AG04449 (cell line): ENCODE data around the gene ADGRB3.

Experiments
- CTCF ChIA-PET: fragments of 350-600 bp; formaldehyde crosslinking; extraction: SDS; loops from one replicate; lab custom pipeline; 2021; ENCODE audit warnings: antibody characterized with exemption; lab: Yijun Ruan, JAX
- POLR2A ChIA-PET: fragments of 400-600, 350-600 bp; formaldehyde crosslinking; extraction: SDS; loops from one replicate; lab custom pipeline; 2020; ENCODE audit warnings: antibody characterized with exemption, inconsistent platforms; lab: Yijun Ruan, JAX
- DNase-seq: peaks from one replicate; pipeline ENCODE4 v3.0.0-alpha.2; 2010; ENCODE audit warnings: low read depth, low spot score
- H3K4me3 ChIP-seq: 2 replicates; pipeline ENCODE4 v1.5.1; 2011; ENCODE audit warnings: low read depth, mild to moderate bottlenecking, control low read depth, low read length
- TF ChIP-seq, protein P1 (sequence below): IDR thresholded peaks from one replicate; pipeline ENCODE4 v1.5.1; 2011; ENCODE audit warnings: mild to moderate bottlenecking, moderate library complexity, low read length, control low read depth, inconsistent platforms; ENCODE audit not compliant: insufficient read depth; ENCODE audit errors: missing control alignments

The ADGRB3 gene

GRCh38 chr6:69308584-69308983, 673.5 kb downstream of the ADGRB3 start:
- ChIA-PET CTCF (no interaction called here), POLR2A (no interaction called here)
- TF ChIP-seq, protein P1, sequence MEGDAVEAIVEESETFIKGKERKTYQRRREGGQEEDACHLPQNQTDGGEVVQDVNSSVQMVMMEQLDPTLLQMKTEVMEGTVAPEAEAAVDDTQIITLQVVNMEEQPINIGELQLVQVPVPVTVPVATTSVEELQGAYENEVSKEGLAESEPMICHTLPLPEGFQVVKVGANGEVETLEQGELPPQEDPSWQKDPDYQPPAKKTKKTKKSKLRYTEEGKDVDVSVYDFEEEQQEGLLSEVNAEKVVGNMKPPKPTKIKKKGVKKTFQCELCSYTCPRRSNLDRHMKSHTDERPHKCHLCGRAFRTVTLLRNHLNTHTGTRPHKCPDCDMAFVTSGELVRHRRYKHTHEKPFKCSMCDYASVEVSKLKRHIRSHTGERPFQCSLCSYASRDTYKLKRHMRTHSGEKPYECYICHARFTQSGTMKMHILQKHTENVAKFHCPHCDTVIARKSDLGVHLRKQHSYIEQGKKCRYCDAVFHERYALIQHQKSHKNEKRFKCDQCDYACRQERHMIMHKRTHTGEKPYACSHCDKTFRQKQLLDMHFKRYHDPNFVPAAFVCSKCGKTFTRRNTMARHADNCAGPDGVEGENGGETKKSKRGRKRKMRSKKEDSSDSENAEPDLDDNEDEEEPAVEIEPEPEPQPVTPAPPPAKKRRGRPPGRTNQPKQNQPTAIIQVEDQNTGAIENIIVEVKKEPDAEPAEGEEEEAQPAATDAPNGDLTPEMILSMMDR: no peak

GRCh38 chr6:69311888-69312287, 676.8 kb downstream of the ADGRB3 start:
- POLR2A ChIA-PET: no interaction called here
- DNase-seq: no peak
- CTCF ChIA-PET: no interaction called here
- H3K4me3 ChIP-seq: no peak overlapping the region
- TF ChIP-seq, protein P1: no peak

More at GRCh38 chr6:69308584-69308983, 673.5 kb downstream of the ADGRB3 start:
- DNase-seq: no peak
- H3K4me3 ChIP-seq: no peak overlapping the region

DNA sequence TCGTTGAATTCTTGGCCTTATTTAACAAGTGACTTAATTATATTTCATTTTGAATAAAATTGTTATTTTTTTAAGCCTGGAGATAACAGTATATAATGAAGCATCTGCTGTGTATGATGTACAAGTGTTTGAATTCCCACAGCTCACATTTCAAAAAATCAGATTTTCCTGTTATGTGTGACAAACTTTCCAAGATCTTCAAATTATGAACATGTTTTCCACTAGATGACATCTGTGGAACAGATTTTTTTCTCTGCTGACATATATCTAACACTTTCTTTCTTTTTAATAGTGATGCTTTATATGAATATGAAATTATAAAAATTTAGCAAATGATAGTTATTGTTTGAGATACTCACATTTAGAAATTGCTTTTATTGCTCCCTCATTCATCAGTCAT, 678.9 kb downstream of the ADGRB3 start:
- TF ChIP-seq, protein P1: no peak
- ChIA-PET CTCF (no interaction called here), POLR2A (no interaction called here)

DNA sequence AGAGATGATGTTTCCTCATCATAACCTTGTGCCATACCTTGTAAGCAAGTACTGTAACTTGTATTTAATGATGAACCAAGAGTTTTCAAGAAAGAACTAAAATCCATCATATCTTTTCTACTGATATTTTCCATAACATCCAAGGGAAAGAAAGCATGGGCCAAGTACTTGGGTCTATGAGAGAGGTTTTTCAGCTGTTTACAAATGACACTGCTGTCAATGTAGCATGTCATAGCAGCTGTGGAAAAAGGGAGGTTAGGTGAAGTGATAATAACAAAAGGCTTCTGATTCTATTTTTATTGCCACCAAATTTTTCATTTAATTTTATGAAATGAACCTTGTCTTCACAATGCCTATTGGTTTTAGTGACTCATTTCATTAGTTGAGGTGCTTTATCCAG, 679.4 kb downstream of the ADGRB3 start:
- DNase-seq: no peak
- no peak overlapping the region for H3K4me3 ChIP-seq
- TF ChIP-seq, protein P1: no peak
- POLR2A ChIA-PET: no interaction called here
- CTCF ChIA-PET: no interaction called here

More for the DNA sequence above, 678.9 kb downstream of the ADGRB3 start:
- DNase-seq: no peak
- H3K4me3 ChIP-seq: no peak overlapping the region

DNA sequence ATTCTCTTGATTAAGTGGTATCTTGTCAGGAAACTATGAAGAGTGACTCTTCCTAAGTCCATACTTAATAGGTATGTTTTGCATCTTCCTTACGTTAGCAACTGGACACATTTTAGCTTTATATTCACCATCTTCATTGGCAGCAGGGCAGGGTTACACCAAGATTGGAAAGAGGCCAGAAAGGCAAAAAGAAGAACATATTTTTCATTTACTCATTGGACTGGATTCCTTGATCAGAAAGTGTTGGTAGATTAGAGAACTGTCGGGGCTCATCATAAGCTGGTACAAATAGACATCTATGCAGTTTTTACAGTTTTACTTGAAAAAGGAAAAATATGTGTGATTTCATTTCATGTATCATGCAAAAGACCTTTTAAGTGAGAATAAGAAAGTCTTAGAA, 696.8 kb downstream of the ADGRB3 start:
- POLR2A ChIA-PET: no interaction called here
- CTCF ChIA-PET: no interaction called here
- no peak for DNase-seq
- TF ChIP-seq, protein P1: no peak
- no peak overlapping the region for H3K4me3 ChIP-seq

- no peak for DNase-seq
- no peak overlapping the region for H3K4me3 ChIP-seq
- TF ChIP-seq, protein P1: no peak
- ChIA-PET POLR2A (no interaction called here), CTCF (no interaction called here)
Measured at GRCh38 chr6:69337311-69337710, 702.2 kb downstream of the ADGRB3 start.
